ENCODE measurements around the gene TYW3. TPM values are rescaled to one million over a fixed set of nuclear protein-coding genes. Genes with fewer than 3 reads are reported as not detected.

TYW3 gene
- total and polyA plus RNA-seq, 2 of the 13 experiments (the other 11 are each of a cell fraction or from before 2014, with no cell fraction given) = 17.6 to 45.8 TPM

DNA sequence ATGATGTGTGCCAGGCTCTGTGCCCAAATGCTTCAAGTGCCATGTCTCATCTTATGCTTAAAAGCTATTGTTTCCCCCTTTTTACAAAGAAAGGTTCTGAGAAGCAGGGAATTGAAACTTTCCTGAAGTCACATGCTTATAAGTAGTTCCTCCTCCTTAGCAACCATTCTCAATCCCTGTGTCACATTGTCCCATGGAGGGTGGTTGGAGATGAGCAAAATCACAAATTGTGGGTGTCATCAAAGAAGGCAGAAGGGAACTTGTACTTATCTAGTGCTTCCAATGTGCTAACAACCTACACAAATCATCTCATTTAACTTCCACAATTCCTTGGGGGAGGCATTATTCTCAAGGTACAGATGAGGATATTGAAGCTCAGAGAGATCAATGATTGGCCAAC, 49.3 kb upstream of the TYW3 start:
- Histone ChIP-seq H3K4me2 (ENCODE audit: low read depth, low read length) (no peak overlapping the region), H3K4me1 (ENCODE audit: insufficient read depth, low read length) (no peaks in the 10 kb centered on the region), H4K20me1 (ENCODE audit: insufficient read depth, low read length) (no peaks in the 10 kb centered on the region), H3K36me3 (replicated peaks in 1 of 2; ENCODE audit: control insufficient read depth in 1 of 2, insufficient read depth in 2 of 2, low read length in 2 of 2) (no peaks in the 10 kb centered on the region), H3K27ac (ENCODE audit: extremely low read length, insufficient read depth, low read length) (no peak overlapping the region), H3K4me3 (replicated peaks in 1 of 3; ENCODE audit: insufficient read depth in 1 of 3, low read depth in 2 of 3, low read length in 3 of 3) (no peak overlapping the region), H3K27me3 (ENCODE audit: control insufficient read depth in 1 of 2, insufficient read depth in 2 of 2, low read length in 2 of 2) (no peaks in the 10 kb centered on the region), H3K9ac (ENCODE audit: insufficient read depth, low read depth, low read length) (no peak overlapping the region), H3K9me3 (ENCODE audit: low read length) (no peaks in the 10 kb centered on the region), H2AFZ (ENCODE audit: low read length) (no peak overlapping the region), H3K79me2 (ENCODE audit: insufficient read depth, low read length) (no peaks in the 10 kb centered on the region)
- TF ChIP-seq, protein P1, sequence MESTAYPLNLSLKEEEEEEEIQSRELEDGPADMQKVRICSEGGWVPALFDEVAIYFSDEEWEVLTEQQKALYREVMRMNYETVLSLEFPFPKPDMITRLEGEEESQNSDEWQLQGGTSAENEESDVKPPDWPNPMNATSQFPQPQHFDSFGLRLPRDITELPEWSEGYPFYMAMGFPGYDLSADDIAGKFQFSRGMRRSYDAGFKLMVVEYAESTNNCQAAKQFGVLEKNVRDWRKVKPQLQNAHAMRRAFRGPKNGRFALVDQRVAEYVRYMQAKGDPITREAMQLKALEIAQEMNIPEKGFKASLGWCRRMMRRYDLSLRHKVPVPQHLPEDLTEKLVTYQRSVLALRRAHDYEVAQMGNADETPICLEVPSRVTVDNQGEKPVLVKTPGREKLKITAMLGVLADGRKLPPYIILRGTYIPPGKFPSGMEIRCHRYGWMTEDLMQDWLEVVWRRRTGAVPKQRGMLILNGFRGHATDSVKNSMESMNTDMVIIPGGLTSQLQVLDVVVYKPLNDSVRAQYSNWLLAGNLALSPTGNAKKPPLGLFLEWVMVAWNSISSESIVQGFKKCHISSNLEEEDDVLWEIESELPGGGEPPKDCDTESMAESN (CRISPR knock-in tag; conservative IDR thresholded peaks at IDR 0.05) = no peak
- TF ChIP-seq, protein P2, sequence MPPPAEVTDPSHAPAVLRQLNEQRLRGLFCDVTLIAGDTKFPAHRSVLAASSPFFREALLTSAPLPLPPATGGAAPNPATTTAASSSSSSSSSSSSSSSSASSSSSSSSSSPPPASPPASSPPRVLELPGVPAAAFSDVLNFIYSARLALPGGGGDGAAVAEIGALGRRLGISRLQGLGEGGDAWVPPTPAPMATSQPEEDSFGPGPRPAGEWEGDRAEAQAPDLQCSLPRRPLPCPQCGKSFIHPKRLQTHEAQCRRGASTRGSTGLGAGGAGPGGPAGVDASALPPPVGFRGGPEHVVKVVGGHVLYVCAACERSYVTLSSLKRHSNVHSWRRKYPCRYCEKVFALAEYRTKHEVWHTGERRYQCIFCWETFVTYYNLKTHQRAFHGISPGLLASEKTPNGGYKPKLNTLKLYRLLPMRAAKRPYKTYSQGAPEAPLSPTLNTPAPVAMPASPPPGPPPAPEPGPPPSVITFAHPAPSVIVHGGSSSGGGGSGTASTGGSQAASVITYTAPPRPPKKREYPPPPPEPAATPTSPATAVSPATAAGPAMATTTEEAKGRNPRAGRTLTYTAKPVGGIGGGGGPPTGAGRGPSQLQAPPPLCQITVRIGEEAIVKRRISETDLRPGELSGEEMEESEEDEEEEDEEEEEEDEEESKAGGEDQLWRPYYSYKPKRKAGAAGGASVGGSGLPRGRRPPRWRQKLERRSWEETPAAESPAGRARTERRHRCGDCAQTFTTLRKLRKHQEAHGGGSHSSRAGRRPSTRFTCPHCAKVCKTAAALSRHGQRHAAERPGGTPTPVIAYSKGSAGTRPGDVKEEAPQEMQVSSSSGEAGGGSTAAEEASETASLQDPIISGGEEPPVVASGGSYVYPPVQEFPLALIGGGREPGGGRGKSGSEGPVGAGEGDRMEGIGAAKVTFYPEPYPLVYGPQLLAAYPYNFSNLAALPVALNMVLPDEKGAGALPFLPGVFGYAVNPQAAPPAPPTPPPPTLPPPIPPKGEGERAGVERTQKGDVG (CRISPR knock-in tag; IDR thresholded peaks at IDR 0.05; ENCODE audit: borderline replicate concordance) = no peak
- TF ChIP-seq ATRX (CRISPR knock-in tag; IDR thresholded peaks at IDR 0.05; ENCODE audit: borderline replicate concordance) (no peak), SALL2 (CRISPR knock-in tag; IDR thresholded peaks at IDR 0.05) (no peak), PCBP2 (optimal IDR thresholded peaks at IDR 0.05; ENCODE audit: low read depth, low read length, poor library complexity, severe bottlenecking) (no peak), ZKSCAN8 (CRISPR knock-in tag; IDR thresholded peaks at IDR 0.05; ENCODE audit: borderline replicate concordance) (no peak), REPIN1 (CRISPR knock-in tag; IDR thresholded peaks at IDR 0.05; ENCODE audit: borderline replicate concordance, low read depth) (no peak), MIER3 (CRISPR knock-in tag; IDR thresholded peaks at IDR 0.05; ENCODE audit: borderline replicate concordance) (no peak), HDAC6 (IDR thresholded peaks at IDR 0.05; ENCODE audit: low read depth, low read length) (no peak), ZNF782 (CRISPR knock-in tag; IDR thresholded peaks at IDR 0.05; ENCODE audit: borderline replicate concordance) (no peak), ZNF547 (CRISPR knock-in tag; IDR thresholded peaks at IDR 0.05) (no peak), MTA1 (CRISPR knock-in tag; IDR thresholded peaks at IDR 0.05; ENCODE audit: borderline replicate concordance) (no peak), ZNF772 (CRISPR knock-in tag; IDR thresholded peaks at IDR 0.05) (no peak)
- TF ChIP-seq, protein P3, sequence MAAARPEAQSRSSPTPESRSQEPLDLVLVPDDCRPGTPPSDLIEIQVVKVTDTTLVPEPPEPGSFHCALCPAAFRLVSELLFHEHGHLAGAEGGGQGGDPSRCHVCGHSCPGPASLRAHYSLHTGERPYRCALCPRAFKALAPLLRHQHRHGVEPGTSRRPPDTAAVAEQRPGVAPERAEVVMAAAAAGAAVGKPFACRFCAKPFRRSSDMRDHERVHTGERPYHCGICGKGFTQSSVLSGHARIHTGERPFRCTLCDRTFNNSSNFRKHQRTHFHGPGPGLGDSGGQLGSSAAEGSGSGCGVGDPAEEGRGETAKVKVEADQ (CRISPR knock-in tag; IDR thresholded peaks at IDR 0.05; ENCODE audit: borderline replicate concordance) = no peak
- TF ChIP-seq, protein P4, sequence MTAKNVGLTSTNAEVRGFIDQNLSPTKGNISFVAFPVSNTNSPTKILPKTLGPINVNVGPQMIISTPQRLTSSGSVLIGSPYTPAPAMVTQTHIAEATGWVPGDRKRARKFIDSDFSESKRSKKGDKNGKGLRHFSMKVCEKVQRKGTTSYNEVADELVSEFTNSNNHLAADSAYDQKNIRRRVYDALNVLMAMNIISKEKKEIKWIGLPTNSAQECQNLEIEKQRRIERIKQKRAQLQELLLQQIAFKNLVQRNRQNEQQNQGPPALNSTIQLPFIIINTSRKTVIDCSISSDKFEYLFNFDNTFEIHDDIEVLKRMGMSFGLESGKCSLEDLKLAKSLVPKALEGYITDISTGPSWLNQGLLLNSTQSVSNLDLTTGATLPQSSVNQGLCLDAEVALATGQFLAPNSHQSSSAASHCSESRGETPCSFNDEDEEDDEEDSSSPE (CRISPR knock-in tag; IDR thresholded peaks at IDR 0.05) = no peak
- ChIA-PET CTCF (ENCODE audit: low intra/inter-chr PET ratio, low total read pairs) (no interaction called here), POLR2A (no interaction called here)
- DNase-seq (ENCODE audit: low spot score) (no peak), FAIRE-seq (no peak), ATAC-seq (no peak)
- intact Hi-C loops (cut with micrococcal nuclease; ENCODE audit: unreplicated experiment) (loop anchor here (10.0 kb wide), 1 partner anchor 179 kb away; no protein-coding TSS in a partner anchor), in situ Hi-C loops (cut with HindIII; ENCODE audit: extremely low pct_ligation_motif_present, low pct_unique_long_range_greater_than_20kb) (loop anchor here (25.0 kb wide), 1 partner anchor 846 kb away; no protein-coding TSS in a partner anchor)
- BruUV-seq (replicated peaks) = no TSS peak

Measured in HepG2 (cell line).